HG03139 (cell line): ENCODE results near the gene TRAF4.

Experiments
- ATAC-seq: cut with Tn5 transposase; IDR thresholded peaks from one replicate; pipeline ENCODE4 v1.9.1; 2021; ENCODE audit not compliant: unreplicated experiment

Gene TRAF4, protein sequence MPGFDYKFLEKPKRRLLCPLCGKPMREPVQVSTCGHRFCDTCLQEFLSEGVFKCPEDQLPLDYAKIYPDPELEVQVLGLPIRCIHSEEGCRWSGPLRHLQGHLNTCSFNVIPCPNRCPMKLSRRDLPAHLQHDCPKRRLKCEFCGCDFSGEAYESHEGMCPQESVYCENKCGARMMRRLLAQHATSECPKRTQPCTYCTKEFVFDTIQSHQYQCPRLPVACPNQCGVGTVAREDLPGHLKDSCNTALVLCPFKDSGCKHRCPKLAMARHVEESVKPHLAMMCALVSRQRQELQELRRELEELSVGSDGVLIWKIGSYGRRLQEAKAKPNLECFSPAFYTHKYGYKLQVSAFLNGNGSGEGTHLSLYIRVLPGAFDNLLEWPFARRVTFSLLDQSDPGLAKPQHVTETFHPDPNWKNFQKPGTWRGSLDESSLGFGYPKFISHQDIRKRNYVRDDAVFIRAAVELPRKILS

DNA sequence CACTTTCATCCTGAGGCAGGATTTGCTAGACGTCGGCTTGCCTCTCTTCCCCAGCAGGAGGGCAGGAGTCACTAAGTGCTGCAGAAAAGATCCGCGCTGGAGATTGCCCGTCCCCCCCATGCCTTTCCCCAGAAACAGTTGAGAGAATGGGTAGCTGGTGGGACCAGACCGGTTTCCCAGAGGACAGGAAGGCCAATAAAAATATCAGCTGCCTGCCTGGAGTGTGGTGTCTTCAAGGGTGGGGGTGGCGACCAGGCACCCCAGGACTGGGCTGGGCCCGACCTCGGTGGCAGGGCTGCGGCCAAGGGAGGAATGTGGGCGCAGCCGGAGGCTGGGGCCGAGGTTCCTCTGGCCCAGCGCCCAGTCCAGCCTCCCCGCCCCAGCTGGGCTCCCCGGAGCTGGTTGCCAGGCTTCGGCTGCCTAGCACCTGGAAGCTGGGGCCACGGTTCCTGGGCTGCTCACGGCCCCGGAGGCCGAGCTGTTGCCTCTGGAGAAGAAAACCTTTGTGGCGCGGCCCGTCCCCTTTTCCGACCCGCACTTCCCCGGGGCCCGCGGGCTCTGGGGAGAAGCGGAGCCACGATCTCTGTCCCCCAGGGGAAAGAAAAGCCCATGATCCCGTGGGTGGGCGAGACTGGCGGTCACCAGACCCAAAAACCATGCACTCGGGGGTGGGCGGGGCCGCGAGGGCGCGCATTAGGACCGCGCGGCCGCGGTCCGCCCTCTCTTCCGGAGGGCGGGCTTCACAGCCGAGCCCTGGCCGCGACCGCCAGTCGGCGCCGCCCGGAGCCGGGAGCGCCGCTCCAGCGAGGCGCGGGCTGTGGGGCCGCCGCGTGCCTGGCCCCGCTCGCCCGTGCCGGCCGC lies at the start of gene TRAF4:
TRAF4 (plus strand) TSS at position 769 of the 861 bp plus-strand sequence. CDS start 102 bp downstream, outside the sequence.
- peak; percentile 51 for ATAC-seq

- no peak for ATAC-seq
Measured at GRCh38 chr17:28698253-28698941, 45.4 kb upstream of the TRAF4 start.

DNA sequence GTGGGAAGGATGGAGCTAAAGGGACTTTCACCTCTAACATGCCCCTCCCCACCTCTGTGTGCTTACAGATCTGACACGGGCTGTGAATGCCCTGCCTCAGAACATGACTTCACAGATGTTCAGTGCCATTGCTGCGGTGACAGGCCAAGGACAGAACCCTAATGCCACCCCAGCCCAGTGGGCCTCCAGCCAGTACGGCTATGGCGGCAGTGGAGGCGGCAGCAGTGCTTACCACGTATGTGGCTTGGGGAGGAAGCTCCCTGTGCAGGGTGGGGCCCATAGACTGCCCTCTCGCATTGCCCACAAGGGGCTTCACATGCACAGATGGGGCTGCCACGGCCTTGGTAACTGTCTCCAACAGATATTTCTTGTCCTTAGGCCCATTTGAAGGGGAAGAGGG lies 43.5 kb upstream of the TRAF4 start:
- ATAC-seq: no peak

- no peak for ATAC-seq
Measured at GRCh38 chr17:28700830-28701492, 42.9 kb upstream of the TRAF4 start.

DNA sequence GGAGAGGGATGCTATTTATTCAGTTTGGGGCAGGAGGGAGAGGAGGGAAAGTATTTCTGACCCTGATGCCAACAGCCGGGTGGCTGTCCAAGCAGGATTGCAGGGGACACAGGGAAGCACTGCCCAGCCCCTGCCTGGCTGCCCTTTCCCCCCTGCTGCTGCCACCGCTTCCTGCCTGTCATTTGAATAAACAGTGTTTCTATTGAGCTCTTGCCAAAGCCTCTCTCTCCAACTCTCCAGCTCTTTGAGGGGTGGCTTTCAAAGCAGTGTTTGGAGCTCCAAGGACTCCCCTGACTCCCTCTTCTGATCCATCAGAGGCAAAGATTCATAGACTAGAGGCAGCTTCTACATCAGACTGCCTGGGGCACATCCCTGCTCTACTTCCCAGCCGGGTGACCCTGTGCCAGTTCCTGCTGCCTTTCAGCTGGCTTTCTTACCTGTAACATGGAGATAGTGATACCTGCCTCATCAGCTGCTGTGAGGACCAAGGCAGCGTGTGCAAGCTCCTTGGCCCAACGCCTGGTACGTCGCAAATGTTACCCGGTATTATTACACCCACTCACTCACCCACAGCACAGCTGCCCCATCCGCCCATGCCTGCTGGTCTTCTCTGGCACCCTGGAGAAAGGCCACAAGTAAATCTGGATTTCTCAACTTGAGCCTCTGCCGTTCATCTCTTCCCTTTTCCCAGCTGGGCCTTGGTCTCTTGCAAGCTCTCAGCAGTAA lies 41.6 kb upstream of the TRAF4 start:
- ATAC-seq: no peak

GRCh38 chr17:28702752-28703150 lies 41.1 kb upstream of the TRAF4 start:
- no peak for ATAC-seq

DNA sequence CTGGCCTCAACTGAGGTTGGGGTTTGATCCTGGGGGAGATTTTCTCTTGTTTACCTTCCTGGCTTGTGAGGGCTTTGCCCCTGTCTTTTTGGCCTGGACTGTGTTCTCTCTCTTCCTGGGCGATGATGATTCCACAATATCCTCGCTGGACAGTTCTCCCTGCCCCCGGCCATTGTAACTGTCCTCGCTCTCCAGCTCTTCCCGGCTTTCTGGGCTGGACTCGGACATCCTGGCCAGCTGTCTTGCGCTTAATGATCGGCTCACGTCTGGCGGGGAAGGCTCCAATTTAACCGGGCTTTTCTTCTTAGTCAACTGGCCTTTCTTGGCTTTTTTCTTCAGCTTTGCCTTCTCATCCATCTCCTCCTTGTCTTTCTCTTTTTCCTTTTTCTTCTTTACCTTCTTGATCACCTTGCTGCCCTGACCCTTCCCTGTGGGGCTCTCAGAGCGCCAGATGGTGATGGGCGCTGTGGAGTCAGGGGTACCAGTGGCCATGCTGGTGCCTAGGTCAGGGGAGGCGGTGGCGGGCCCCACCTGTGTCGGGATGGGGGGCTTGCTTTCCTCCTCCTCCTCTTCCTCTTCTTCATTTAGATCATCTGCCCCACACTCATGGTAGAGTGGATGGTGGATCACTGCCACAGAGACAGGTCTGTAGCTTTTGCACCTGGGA lies 40.1 kb upstream of the TRAF4 start:
- no peak for ATAC-seq

DNA sequence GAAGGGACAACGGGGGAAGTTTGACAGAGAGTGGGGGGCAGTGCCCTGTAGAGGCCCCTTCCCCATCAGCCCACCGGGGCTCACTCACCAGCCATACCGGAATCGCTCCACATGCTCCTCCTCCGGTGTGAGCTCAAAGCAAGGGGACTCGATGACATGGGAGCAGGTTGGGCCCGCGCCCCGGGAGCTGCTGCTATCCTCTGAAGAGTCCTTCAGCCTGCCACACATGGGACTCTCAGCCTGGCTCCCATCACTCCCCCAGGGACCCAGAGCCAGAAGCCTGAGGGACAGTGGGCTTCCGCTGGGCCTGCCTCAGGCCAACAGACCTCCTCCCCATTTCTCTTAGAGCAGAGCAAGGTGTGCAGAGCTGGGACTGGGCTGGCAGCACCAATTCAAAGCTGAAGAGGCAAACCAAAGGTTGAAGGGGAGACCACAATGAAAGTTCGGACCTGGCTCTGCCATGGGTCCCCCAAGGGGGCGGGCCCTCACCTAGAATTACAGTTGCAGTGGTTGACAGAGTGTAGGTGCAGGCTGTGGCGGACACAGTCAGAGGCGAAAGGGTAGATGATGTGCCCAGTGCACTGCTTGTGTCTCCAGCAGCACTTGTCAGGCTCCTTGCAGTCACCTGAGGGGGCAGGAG lies 39.5 kb upstream of the TRAF4 start:
- ATAC-seq: no peak

GRCh38 chr17:28705074-28705659 lies 38.6 kb upstream of the TRAF4 start:
- ATAC-seq: no peak

- ATAC-seq: no peak
Measured at GRCh38 chr17:28705728-28706334, 38.0 kb upstream of the TRAF4 start.

DNA sequence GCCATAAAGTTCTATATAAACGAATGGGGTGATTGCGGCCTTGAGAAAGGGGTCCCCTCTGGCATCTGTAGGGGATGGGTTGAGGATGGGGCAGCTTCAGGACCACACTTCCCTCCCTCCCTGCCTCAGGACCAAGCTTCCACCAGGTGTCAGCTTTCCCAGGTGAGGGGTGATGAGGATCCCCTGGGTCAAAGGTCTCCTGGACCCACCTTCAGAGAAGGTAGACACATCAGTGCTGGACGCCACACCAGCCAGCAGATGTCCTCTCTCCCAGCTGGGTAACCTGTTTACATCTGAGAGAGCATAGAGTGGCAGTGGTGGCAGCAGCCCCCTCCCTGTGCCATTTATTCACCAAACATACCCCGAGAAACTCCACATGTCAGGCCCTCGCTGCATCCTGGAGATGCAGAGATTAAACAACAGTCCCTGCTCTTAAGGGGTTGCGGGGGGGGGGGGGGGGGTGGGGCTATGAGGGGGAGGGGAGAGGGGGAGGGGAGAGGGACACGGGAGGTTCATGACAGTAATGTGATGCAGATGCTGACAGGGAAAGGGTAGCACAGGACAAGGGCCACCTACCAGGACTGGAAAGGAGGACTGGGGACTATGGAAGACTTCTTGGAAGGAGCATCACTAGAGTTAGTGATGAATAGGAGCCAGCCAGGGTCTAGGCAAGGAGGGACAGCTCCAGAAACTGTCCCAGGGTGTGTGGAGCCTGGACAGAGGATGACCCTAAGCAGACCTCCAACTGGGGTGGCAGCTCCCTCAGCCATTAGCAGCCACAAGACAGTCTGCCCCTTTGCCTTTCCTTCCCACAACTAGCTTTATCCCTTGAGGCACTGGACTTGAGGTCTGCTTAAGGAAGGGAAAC lies 37.1 kb upstream of the TRAF4 start:
- ATAC-seq: no peak

DNA sequence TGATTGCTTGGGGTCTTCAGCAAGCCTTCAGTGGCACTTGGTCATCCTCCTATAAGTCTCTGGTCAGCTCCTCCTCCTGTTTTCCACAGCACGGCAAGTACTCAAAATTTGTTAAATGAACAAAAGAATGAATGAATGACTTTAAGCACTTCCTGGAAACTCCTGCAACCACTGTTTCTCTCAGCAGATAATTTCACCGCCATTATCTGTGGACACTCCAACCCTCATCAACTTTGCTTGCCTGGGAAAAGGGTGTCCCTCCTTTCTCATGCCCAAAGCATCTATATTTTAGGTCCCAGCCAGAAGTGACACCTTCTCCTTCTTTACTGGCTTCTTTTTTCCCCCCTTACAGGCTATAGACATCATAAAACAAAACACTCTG lies 36.5 kb upstream of the TRAF4 start:
- ATAC-seq: no peak

DNA sequence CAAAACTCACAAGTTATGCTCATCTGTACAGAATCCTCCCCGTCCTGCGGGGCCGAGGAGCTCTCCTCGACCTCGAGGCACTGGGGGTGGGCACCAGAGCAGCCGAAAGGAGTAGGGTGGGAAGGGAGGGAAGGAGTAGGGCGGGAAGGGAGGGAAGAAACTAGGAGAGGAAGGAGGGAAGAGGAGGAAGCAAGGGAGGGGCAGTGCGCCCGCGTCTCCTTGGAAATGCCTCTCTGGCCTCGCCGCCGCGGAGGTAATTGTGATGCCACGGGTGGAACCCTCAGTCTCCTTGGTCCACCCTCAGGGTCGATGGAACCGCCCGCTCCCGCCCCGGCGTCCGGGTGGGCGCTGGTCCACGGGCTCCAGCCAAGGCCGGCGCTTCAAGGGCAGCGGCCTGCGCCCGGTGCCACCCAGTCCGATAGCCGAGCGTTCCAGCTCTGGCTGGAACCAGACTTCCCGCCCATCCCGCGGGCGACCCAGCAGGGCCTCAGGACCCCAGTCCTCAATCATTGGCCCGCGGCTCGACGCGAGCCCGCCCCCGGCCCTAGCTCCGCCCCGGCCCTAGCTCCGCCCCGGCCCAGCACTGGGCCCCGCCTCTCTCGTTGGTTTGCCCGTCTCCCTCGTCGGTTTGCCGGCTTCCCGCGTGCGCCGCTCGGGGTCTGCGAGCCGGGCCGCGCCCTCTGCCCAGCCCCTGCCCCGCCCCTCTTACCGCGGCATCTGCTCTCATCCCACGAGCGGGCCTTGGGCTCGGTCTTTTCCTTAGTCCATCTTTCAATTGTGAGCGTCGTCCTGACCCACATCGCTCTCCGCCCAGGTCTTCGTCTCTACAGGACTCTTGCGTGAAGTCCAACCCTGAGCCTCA lies 32.7 kb upstream of the TRAF4 start:
- ATAC-seq: peak; percentile 57

DNA sequence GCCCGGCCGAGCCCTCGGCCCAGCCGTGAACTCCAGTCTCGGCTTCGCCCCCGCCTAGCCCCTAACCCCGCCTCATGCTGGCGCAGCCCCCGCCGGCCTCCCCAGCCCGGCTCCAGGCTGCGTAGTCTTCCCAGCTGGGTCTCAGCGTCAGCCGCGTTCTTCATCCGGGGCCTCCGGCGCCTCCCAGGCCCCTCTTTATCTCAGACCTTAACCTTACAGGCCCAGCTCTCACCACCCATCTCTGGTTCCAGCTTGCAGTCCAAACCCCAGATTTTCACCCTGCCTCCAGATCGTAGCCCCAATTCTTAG lies 32.1 kb upstream of the TRAF4 start, which contains the start of gene PROCA1:
PROCA1 (minus strand) TSS at position 166 of the 309 bp plus-strand sequence. CDS start 228 bp downstream, outside the sequence.
- ATAC-seq: peak; percentile 11

DNA sequence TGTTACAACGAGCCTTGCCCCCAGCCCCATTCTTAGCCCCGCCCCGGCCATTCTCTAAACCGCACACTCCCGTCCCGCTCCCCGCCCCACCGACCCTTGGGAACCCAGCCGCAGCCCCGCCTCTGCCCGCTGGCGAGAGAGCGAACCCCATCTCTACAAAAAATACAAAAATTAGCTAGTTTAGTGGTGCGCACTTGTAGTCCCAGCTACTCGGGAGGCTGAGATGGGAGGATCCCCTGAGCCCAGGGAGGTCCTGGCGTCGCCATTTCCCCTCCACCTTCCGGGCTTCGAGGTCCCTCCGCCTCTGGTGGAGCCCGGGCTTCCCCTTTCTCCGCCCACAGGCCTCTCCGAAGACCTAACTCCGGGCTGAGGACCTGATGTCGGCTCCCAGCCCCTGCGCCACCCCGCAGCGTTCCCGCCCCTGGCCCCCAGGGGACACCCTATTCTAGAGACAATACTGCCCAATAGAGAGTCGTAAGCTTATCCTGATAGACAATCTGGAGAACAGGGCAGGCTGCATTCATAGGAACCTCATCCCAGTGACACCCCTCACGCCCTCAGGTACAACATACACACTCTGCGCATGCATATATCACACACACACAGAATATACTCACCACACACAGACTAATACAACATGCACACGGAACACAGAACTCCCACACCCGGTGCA lies 31.6 kb upstream of the TRAF4 start:
- ATAC-seq: peak; percentile 12
